Naive thymus-derived CD8-positive, alpha-beta T cell (primary cell): ENCODE measurements around the gene MCUR1. TPM values are rescaled to one million over a fixed set of nuclear protein-coding genes. Genes with fewer than 3 reads are reported as not detected.
"Not testable (repeated sequence)": the region's sequence is repeated elsewhere in the genome, so short reads cannot be mapped to it uniquely, and the experiment has no call there.

Experiments
- ATAC-seq, 2 donors: fragments of 150-1000 bp; cut with Tn5 transposase in 1 of 2; sonication (Bioruptor Pico), chemical (Tn5 transposase) in 1 of 2; 1 replicate in 1 of 2; 2 replicates in 1 of 2; pipeline ENCODE4 v1.10.0; 2021; ENCODE audit warnings: mild to moderate bottlenecking in 2 of 2, moderate library complexity in 2 of 2
- POLR2A ChIA-PET: fragments of 350-600 bp; sonication (Branson Sonifier 250); formaldehyde crosslinking; loops from one replicate; lab custom pipeline; 2021; ENCODE audit warnings: antibody characterized with exemption; lab: Charles Lee
- DNase-seq, 10 donors: peaks; one replicate each; pipeline versions ENCODE4 v3.0.0 to v3.0.0-alpha.2; 2020 to 2022
- H3K27ac Mint-ChIP-seq, 10 donors: one replicate each; pipeline ENCODE4 v1.8.0; 2020 to 2022; ENCODE audit warnings: mild to moderate bottlenecking in 10 of 10, mixed read lengths in 10 of 10, moderate library complexity in 4 of 10, inconsistent platforms in 1 of 10
- H3K27me3 Mint-ChIP-seq, 5 donors: one replicate each; pipeline ENCODE4 v1.8.0; 2021 to 2022; ENCODE audit warnings: mixed read lengths in 5 of 5
- H3K36me3 Mint-ChIP-seq, 3 donors: one replicate each; pipeline ENCODE4 v1.8.0; 2020 to 2022; ENCODE audit warnings: mixed read lengths in 3 of 3, mild to moderate bottlenecking in 2 of 3, inconsistent platforms in 1 of 3
- H3K4me1 Mint-ChIP-seq, 4 donors: one replicate each; pipeline ENCODE4 v1.8.0; 2021 to 2022; ENCODE audit warnings: mixed read lengths in 4 of 4
- H3K4me3 Mint-ChIP-seq, 10 donors: one replicate each; pipeline ENCODE4 v1.8.0; 2020 to 2022; ENCODE audit warnings: mild to moderate bottlenecking in 10 of 10, mixed read lengths in 10 of 10, moderate library complexity in 6 of 10, inconsistent platforms in 1 of 10
- H3K9me3 Mint-ChIP-seq, 9 donors: one replicate each; pipeline ENCODE4 v1.8.0; 2020 to 2022; ENCODE audit warnings: mixed read lengths in 9 of 9, mild to moderate bottlenecking in 3 of 9, inconsistent platforms in 1 of 9, moderate library complexity in 1 of 9
- polyA plus RNA-seq, 3 donors: library from polyadenylated mRNA; unstranded; fragments of 300-500 nt; fragmentation: Illumina TruSeq; gene quantifications; one replicate each; pipeline ENCODE4 v1.2.3, GENCODE V29; 2021
- total RNA-seq, 8 experiments: library from RNA in 2 of 8; stranded (reverse) in 2 of 8; gene quantifications; one replicate each; pipeline ENCODE4 v1.2.3 and lab custom pipeline; 2021 to 2026

Gene MCUR1, protein sequence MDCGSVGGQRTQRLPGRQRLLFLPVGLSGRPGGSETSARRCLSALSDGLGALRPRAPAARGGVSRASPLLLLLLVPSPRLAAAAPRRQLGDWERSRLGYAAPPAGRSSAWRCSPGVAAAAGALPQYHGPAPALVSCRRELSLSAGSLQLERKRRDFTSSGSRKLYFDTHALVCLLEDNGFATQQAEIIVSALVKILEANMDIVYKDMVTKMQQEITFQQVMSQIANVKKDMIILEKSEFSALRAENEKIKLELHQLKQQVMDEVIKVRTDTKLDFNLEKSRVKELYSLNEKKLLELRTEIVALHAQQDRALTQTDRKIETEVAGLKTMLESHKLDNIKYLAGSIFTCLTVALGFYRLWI
- total RNA-seq (10 to 100 TPM in 1 of 2 experiments, 1 to 10 TPM in 1; 8.4 to 12.2 TPM), polyA plus RNA-seq (1 to 10 TPM; 5.9 to 9.7 (median 6.6) TPM), total RNA-seq (lab: John Stamatoyannopoulos, UW) (11.3 to 52.6 (median 27.6) reads per million in 6 experiments)

GRCh38 chr6:13814176-13814937 is at the start of gene MCUR1:
Gene MCUR1 (minus strand): TSS chr6:13814557. CDS start chr6:13814429, 128 bp downstream.
- no peaks in the 10 kb centered on the region for H3K36me3 Mint-ChIP-seq
- H3K9me3 Mint-ChIP-seq = no peaks in the 10 kb centered on the region
- peak within 1 kb of the TSS in 9 of 10 donors; percentile 82 to 91 (median 90) for H3K27ac Mint-ChIP-seq
- POLR2A ChIA-PET = interaction anchor here (0.7 to 2.0 kb wide), 7 partner anchors 14 to 485 kb away, joined by 3 to 8 read pairs (median 3); partner anchors contain the start of genes NOL7, RANBP9, SIRT5 and TBC1D7
- H3K4me1 Mint-ChIP-seq = peaks cover 23 to 36% (median 32%) of the 10 kb centered on the region in 4 donors
- peak; percentile 68 to 86 (median 75) for DNase-seq
- H3K27me3 Mint-ChIP-seq = no peaks in the 10 kb centered on the region
- H3K4me3 Mint-ChIP-seq = peak within 1 kb of the TSS; percentile 79 to 92 (median 88)
- ATAC-seq = peak; percentile 85 to 89

- POLR2A ChIA-PET = no interaction called here
- ATAC-seq = no peak
Measured at GRCh38 chr6:13863699-13864155, 49.4 kb upstream of the MCUR1 start.

DNA sequence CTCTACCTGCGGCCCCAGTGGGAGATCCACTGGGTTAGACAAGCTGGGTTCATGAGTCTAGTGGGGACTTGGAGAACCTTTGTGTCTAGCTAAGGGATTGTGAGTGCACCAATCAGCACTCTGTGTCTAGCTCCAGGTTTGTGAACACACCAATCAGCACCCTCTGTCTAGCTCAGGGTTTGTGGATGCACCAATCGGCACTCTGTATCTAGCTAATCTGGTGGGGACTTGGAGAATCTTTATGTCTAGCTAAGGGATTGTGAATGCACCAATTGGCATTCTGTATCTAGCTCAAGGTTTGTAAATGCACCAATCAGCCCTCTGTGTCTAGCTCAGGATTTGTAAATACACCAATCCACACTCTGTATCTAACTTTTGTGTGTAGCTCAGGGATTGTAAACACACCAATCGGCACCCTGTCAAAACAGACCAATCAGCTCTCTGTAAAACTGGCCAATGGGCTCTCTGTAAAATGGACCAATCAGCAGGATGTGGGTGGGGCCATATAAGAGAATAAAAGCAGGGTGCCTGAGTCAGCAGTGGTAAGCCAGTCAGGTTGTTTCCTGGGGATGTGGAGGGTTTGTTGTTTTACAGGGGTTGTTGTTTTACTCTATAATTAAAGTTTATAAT is 46.3 kb upstream of the MCUR1 start:
- H3K9me3 Mint-ChIP-seq = peaks cover 0 to 10% (median 0%) of the 10 kb centered on the region in 9 donors
- DNase-seq = not testable (repeated sequence)

More at GRCh38 chr6:13863699-13864155, 49.4 kb upstream of the MCUR1 start:
- peaks cover 0 to 10% (median 0%) of the 10 kb centered on the region in 9 donors for H3K9me3 Mint-ChIP-seq
- H3K4me3 Mint-ChIP-seq = no peak overlapping the region
- no peak overlapping the region for H3K27ac Mint-ChIP-seq
- no peak for DNase-seq
- H3K27me3 Mint-ChIP-seq = peaks cover 35 to 60% (median 40%) of the 10 kb centered on the region in 5 donors
- H3K36me3 Mint-ChIP-seq = peaks cover 0 to 18% (median 6%) of the 10 kb centered on the region in 3 donors
- H3K4me1 Mint-ChIP-seq = peaks cover 0 to 4% (median under 1%) of the 10 kb centered on the region in 4 donors

DNA sequence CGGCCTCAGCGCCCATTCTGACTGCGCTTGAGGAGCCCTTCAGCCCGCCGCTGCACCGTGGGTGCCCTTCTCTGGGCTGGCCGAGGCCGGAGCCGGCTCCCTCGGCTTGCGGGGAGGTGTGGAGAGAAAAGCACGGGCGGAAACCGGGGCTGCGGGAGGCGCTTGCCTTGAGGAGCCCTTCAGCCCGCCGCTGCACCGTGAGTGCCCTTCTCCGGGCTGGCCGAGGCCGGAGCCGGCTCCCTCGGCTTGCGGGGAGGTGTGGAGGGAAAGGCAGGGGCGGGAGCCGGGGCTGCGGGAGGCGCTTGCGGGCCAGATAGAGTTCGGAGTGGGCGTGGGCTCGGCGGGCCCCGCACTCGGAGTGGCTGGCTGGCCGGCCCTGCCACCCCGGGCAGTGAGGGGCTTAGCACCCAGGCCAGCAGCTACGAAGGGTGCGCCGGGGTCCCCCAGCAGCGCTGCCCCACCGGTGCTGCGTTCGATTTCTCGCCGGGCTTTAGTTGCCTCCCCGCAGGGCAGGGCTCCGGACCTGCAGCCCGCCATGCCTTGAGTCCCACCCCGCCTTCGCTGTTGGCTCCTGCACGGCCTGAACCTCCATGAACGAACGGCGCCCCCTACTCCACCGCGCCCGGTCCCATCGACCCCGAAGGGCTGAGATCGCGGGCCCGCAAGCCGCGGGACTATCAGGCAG is 45.7 kb upstream of the MCUR1 start:
- Mint-ChIP-seq H3K27me3 (peaks cover 33 to 54% (median 41%) of the 10 kb centered on the region in 5 donors), H3K4me1 (peaks cover 0 to 4% (median under 1%) of the 10 kb centered on the region in 4 donors), H3K36me3 (peaks cover 0 to 18% (median 6%) of the 10 kb centered on the region in 3 donors), H3K27ac (no peak overlapping the region), H3K9me3 (peaks cover 0 to 10% (median 1%) of the 10 kb centered on the region in 9 donors), H3K4me3 (peak overlapping the region in 8 of 10 donors; percentile 4 to 56 (median 46))
- POLR2A ChIA-PET = no interaction called here
- DNase-seq (no peak), ATAC-seq (peak; percentile 11 to 23)

More for the DNA sequence above, 46.3 kb upstream of the MCUR1 start:
- H3K4me1 Mint-ChIP-seq, ATAC-seq, POLR2A ChIA-PET, H3K27ac Mint-ChIP-seq: not testable (repeated sequence)
- Mint-ChIP-seq H3K27me3 (peaks cover 30 to 54% (median 43%) of the 10 kb centered on the region in 5 donors), H3K4me3 (peak overlapping the region in 9 of 10 donors; percentile 4 to 57 (median 45)), H3K36me3 (peaks cover 0 to 14% (median 6%) of the 10 kb centered on the region in 3 donors)

GRCh38 chr6:13854716-13855250 is 40.4 kb upstream of the MCUR1 start:
- Mint-ChIP-seq H3K4me3 (no peak overlapping the region), H3K27ac (no peak overlapping the region), H3K36me3 (peaks cover 0 to 4% (median 0%) of the 10 kb centered on the region in 3 donors), H3K4me1 (no peaks in the 10 kb centered on the region), H3K9me3 (peaks cover 0 to 9% (median 0%) of the 10 kb centered on the region in 9 donors), H3K27me3 (peaks cover 9 to 19% (median 10%) of the 10 kb centered on the region in 5 donors)
- POLR2A ChIA-PET = no interaction called here
- ATAC-seq (no peak), DNase-seq (no peak)

DNA sequence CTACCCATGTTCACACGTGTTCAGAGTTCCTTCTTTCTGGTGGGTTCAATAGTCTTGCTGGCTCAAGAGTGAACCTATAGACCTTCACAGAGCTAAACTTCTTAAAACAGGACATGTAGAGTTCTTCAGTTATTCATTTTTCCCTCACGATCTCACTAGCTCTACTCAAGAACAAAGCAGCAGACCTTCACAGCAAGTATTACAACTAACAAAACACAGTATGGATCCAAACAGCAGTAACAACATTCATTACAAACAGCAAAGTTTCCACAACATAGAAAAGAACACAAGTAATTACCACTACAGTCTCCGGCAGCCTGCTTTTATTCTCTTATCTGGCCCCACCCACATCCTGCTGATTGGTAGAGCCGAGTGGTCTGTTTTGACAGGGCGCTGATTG is 39.5 kb upstream of the MCUR1 start:
- H3K27ac Mint-ChIP-seq = no peak overlapping the region
- no peak overlapping the region for H3K4me3 Mint-ChIP-seq
- peaks cover 0 to 4% (median 0%) of the 10 kb centered on the region in 3 donors for H3K36me3 Mint-ChIP-seq
- no peaks in the 10 kb centered on the region for H3K4me1 Mint-ChIP-seq
- ATAC-seq = no peak
- DNase-seq = no peak
- POLR2A ChIA-PET = no interaction called here
- H3K9me3 Mint-ChIP-seq = peaks cover 0 to 9% (median 0%) of the 10 kb centered on the region in 9 donors
- peaks cover 7 to 14% (median 10%) of the 10 kb centered on the region in 5 donors for H3K27me3 Mint-ChIP-seq

DNA sequence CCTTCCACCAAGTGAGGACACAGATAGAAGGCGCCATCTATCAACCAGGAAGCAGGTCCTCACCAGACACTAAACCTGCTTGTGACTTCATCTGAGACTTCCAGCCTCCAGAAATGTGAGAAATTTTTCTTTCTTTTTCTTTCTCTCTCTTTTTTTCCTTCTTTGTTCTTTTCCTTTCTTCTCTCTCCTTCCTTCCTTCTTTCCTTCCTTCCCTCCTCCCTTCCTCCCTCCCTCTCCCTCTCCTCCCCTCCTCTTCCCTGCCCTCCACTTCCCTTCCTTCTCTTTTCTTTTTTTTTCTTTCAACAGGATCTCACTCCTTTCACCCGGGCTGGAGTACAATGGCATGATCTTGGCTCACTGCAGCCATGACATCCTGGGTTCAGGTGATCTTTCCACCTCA is 37.4 kb upstream of the MCUR1 start:
- peaks cover 8 to 12% (median 9%) of the 10 kb centered on the region in 5 donors for H3K27me3 Mint-ChIP-seq

GRCh38 chr6:13851330-13851729 is 37.0 kb upstream of the MCUR1 start:
- POLR2A ChIA-PET = no interaction called here
- H3K27ac Mint-ChIP-seq = no peak overlapping the region

More for the DNA sequence above, 37.4 kb upstream of the MCUR1 start:
- Mint-ChIP-seq H3K27ac (peak overlapping the region in 1 of 10 donors; percentile 11), H3K36me3 (peaks cover 0 to 4% (median 0%) of the 10 kb centered on the region in 3 donors), H3K4me3 (no peak overlapping the region), H3K4me1 (no peaks in the 10 kb centered on the region), H3K9me3 (peaks cover 0 to 9% (median 0%) of the 10 kb centered on the region in 9 donors)
- POLR2A ChIA-PET = no interaction called here
- DNase-seq = no peak
- no peak for ATAC-seq

DNA sequence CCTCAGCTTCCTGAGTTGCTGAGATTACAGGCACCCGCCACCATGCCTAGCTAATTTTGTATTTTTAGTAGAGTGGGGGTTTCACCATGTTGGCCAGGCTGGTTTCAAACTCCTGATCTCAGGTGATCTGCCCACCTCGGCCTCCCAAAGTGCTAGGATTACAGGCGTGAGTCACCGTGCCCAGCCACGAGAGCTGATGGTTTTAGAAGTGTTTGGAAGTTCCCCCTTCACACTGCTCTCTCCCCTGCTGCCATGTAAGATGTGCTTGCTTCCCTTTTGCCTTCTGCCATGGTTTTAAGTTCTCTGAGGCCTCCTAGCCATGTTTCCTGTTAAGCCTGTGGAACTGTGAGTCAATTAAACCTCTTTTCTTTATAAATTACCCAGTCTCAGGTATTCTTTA is 36.3 kb upstream of the MCUR1 start:
- H3K9me3 Mint-ChIP-seq, ATAC-seq, H3K4me1 Mint-ChIP-seq, H3K27ac Mint-ChIP-seq, DNase-seq, H3K36me3 Mint-ChIP-seq, H3K4me3 Mint-ChIP-seq, POLR2A ChIA-PET: not testable (repeated sequence)
- H3K27me3 Mint-ChIP-seq = peaks cover 7 to 11% (median 9%) of the 10 kb centered on the region in 5 donors

More at GRCh38 chr6:13851330-13851729, 37.0 kb upstream of the MCUR1 start:
- no peaks in the 10 kb centered on the region for H3K4me1 Mint-ChIP-seq
- no peak for DNase-seq
- H3K4me3 Mint-ChIP-seq = no peak overlapping the region
- ATAC-seq = no peak
- H3K27me3 Mint-ChIP-seq = peaks cover 8 to 11% (median 10%) of the 10 kb centered on the region in 5 donors
- H3K9me3 Mint-ChIP-seq = peaks cover 0 to 9% (median 0%) of the 10 kb centered on the region in 9 donors
- H3K36me3 Mint-ChIP-seq = peaks cover 0 to 4% (median 0%) of the 10 kb centered on the region in 3 donors

GRCh38 chr6:13848522-13849150 is 34.3 kb upstream of the MCUR1 start:
- POLR2A ChIA-PET = no interaction called here
- H3K4me1 Mint-ChIP-seq = no peaks in the 10 kb centered on the region
- no peak overlapping the region for H3K4me3 Mint-ChIP-seq
- ATAC-seq = no peak
- H3K27ac Mint-ChIP-seq = peak overlapping the region in 1 of 10 donors; percentile 38
- H3K9me3 Mint-ChIP-seq = no peaks in the 10 kb centered on the region
- no peaks in the 10 kb centered on the region for H3K36me3 Mint-ChIP-seq
- H3K27me3 Mint-ChIP-seq = peaks cover 0 to 9% (median 3%) of the 10 kb centered on the region in 5 donors
- no peak for DNase-seq
